ENCODE data around the gene MYO5B.
"Not testable (repeated sequence)": the region's sequence is repeated elsewhere in the genome, so short reads cannot be mapped to it uniquely, and the experiment has no call there.

MYO5B gene

DNA sequence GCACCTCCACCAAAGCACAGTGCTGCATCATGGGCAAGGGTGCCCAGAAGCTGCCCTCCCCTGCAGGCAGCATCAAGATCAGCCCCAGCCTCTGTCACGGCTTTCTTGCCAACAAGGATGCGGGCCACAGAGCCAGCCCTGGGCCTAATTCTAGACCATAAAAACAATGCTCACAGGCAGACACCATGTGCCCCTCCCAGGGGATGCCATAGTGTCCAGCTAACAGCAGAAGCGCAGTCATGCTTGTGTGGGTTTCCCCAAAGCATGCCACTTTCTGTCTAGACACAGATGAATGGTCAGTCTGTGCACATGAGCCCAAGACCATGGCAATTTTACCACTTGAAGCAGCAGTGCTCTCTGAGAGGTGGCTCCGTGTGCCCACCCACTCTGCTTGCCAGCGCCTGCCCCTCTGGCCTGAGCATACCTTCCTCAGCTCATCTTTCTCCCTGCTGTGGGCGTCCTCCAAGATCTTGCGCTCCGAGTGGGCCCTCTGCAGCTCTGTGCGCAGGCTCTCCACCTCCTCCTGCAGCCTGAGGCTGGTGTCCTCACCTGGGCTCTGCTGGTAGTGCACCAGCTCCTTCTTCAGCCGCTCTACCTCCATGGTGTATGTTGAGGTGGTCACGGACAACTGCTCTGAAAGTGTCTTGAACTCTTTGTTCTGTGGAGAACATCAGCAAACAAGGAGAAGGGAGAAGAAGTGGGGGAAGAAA is 300.3 kb downstream of the MYO5B start:
- no peak overlapping the region for H3K27ac ChIP-seq (ENCODE audit: low read depth, low read length)
- H3K9me3 ChIP-seq (ENCODE audit: control insufficient read depth, insufficient read depth, low read length), result no peaks in the 10 kb centered on the region
- H3K4me3 ChIP-seq (ENCODE audit: low read length), result no peak overlapping the region
- H3K4me1 ChIP-seq (ENCODE audit: control insufficient read depth, low read length), result no peaks in the 10 kb centered on the region
- H3K9me2 ChIP-seq (replicated peaks; ENCODE audit: control insufficient read depth, low read length), result no peaks in the 10 kb centered on the region
- no peaks in the 10 kb centered on the region for H3F3A ChIP-seq (ENCODE audit: control insufficient read depth, insufficient read depth)
- no peak for TF ChIP-seq EZH2phosphoT487 (IDR thresholded peaks at IDR 0.05; ENCODE audit: borderline replicate concordance, low read length)
- TF ChIP-seq, protein P1, sequence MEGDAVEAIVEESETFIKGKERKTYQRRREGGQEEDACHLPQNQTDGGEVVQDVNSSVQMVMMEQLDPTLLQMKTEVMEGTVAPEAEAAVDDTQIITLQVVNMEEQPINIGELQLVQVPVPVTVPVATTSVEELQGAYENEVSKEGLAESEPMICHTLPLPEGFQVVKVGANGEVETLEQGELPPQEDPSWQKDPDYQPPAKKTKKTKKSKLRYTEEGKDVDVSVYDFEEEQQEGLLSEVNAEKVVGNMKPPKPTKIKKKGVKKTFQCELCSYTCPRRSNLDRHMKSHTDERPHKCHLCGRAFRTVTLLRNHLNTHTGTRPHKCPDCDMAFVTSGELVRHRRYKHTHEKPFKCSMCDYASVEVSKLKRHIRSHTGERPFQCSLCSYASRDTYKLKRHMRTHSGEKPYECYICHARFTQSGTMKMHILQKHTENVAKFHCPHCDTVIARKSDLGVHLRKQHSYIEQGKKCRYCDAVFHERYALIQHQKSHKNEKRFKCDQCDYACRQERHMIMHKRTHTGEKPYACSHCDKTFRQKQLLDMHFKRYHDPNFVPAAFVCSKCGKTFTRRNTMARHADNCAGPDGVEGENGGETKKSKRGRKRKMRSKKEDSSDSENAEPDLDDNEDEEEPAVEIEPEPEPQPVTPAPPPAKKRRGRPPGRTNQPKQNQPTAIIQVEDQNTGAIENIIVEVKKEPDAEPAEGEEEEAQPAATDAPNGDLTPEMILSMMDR (IDR thresholded peaks at IDR 0.05; ENCODE audit: low read depth, low read length, poor library complexity, severe bottlenecking), result no peak
- no peaks in the 10 kb centered on the region for H3K36me3 ChIP-seq (ENCODE audit: control insufficient read depth, low read length)
- H3K4me2 ChIP-seq (ENCODE audit: low read length), result no peak overlapping the region
- no peaks in the 10 kb centered on the region for H3K79me2 ChIP-seq (ENCODE audit: control insufficient read depth, low read length)
- no peaks in the 10 kb centered on the region for H4K20me1 ChIP-seq (ENCODE audit: control insufficient read depth, insufficient read depth, low read depth, low read length)
- no peaks in the 10 kb centered on the region for H3K27me3 ChIP-seq (ENCODE audit: control insufficient read depth, low read length)

DNA sequence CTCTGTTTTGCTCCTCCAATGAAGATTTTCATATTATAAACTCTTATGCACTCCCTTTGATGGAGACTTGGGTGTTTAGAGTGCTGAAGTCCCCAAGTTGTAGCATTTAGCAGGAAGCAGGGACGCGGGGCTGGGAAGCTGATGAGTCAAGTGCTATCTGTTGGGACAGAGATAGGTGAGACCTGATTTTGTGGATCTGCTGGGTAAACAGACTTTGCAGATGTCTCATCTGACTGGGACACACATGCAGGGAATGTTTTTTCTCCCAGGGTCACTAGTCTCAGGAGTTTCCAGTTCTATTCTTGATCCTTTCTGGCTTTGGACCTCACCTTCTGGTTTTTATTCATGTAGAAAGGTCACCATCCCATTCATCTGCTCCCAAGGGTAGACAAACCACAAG is 301.9 kb downstream of the MYO5B start:
- H3K9me3 ChIP-seq (ENCODE audit: control insufficient read depth, insufficient read depth, low read length), result no peaks in the 10 kb centered on the region
- H3F3A ChIP-seq (ENCODE audit: control insufficient read depth, insufficient read depth), result no peaks in the 10 kb centered on the region
- H3K4me1 ChIP-seq (ENCODE audit: control insufficient read depth, low read length), result no peaks in the 10 kb centered on the region
- no peaks in the 10 kb centered on the region for H4K20me1 ChIP-seq (ENCODE audit: control insufficient read depth, insufficient read depth, low read depth, low read length)
- no peaks in the 10 kb centered on the region for H3K9me2 ChIP-seq (replicated peaks; ENCODE audit: control insufficient read depth, low read length)
- no peak overlapping the region for H3K4me3 ChIP-seq (ENCODE audit: low read length)
- H3K27me3 ChIP-seq (ENCODE audit: control insufficient read depth, low read length), result no peaks in the 10 kb centered on the region
- H3K79me2 ChIP-seq (ENCODE audit: control insufficient read depth, low read length), result no peaks in the 10 kb centered on the region
- H3K36me3 ChIP-seq (ENCODE audit: control insufficient read depth, low read length), result no peaks in the 10 kb centered on the region
- TF ChIP-seq EZH2phosphoT487 (IDR thresholded peaks at IDR 0.05; ENCODE audit: borderline replicate concordance, low read length), result no peak
- TF ChIP-seq, protein P1 (IDR thresholded peaks at IDR 0.05; ENCODE audit: low read depth, low read length, poor library complexity, severe bottlenecking), result no peak
- H3K4me2 ChIP-seq (ENCODE audit: low read length), result no peak overlapping the region
- H3K27ac ChIP-seq (ENCODE audit: low read depth, low read length), result no peak overlapping the region

DNA sequence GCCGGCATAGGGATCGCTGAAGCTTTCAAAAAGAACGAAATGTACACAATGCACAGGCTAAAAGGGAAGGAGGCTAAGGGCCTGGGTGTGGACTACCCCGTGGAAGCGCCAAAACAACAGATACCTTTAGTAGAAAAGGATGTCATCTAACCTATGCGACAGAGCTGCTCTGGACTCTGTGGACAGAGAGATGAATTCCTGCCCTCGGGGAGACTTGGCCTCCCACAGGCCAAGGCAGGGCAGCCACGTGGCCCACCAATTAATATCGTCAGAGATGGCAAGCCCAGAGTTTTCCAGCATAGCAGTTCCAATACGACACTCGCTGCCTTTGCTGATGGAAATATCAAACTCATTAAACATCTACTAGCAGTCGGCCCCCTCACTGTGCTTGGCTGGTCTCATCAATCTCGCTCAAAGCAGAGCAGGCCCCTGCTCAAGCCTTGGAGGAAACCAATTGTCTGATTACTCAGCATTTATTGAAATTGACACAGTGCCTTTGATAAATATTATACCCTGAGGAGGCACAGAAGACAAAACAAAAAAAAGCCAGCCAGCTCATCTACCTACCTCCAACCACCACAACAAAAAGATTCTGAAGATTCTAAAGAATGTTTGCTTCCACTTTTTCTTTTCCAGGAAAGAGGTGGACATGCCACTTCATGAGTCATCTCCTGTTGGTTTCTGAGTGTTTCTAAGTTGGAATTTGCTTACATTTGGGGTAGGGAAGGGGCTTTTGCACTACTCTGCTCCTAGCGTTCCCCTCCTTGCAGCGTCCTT is 302.6 kb downstream of the MYO5B start:
- Histone ChIP-seq H3K4me2 (ENCODE audit: low read length) (no peak overlapping the region), H3K4me3 (ENCODE audit: low read length) (no peak overlapping the region)

DNA sequence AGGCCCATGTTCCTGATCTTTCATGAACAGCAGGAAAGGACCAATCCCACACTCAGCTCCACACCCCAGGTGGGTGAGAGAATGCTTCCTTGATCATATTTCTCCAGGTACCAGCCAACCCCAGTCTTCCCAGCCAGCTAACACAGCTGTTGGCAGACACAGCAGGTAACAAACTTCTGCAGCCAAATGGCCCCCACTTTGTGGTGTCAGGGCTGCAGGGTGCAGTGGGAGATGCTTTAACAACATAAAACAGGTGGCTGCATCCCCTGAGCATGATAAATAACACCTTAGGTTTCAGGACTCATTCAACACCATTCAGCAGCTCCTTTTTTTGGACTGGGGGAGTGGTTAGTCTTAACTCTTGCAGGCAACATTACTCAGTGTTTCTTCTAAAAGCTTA is 304.9 kb downstream of the MYO5B start:
- Histone ChIP-seq H3F3A (ENCODE audit: control insufficient read depth, insufficient read depth) (no peaks in the 10 kb centered on the region), H3K9me2 (replicated peaks; ENCODE audit: control insufficient read depth, low read length) (no peaks in the 10 kb centered on the region), H3K4me2 (ENCODE audit: low read length) (no peak overlapping the region), H3K4me1 (ENCODE audit: control insufficient read depth, low read length) (no peaks in the 10 kb centered on the region), H3K9me3 (ENCODE audit: control insufficient read depth, insufficient read depth, low read length) (no peaks in the 10 kb centered on the region), H3K36me3 (ENCODE audit: control insufficient read depth, low read length) (no peaks in the 10 kb centered on the region), H3K79me2 (ENCODE audit: control insufficient read depth, low read length) (no peaks in the 10 kb centered on the region), H4K20me1 (ENCODE audit: control insufficient read depth, insufficient read depth, low read depth, low read length) (no peaks in the 10 kb centered on the region), H3K27ac (ENCODE audit: low read depth, low read length) (no peak overlapping the region), H3K4me3 (ENCODE audit: low read length) (no peak overlapping the region), H3K27me3 (ENCODE audit: control insufficient read depth, low read length) (no peaks in the 10 kb centered on the region)
- TF ChIP-seq EZH2phosphoT487 (IDR thresholded peaks at IDR 0.05; ENCODE audit: borderline replicate concordance, low read length), result no peak
- TF ChIP-seq, protein P1 (IDR thresholded peaks at IDR 0.05; ENCODE audit: low read depth, low read length, poor library complexity, severe bottlenecking), result no peak

More for the DNA sequence above, 302.6 kb downstream of the MYO5B start:
- H3F3A ChIP-seq (ENCODE audit: control insufficient read depth, insufficient read depth), result no peaks in the 10 kb centered on the region
- H3K4me1 ChIP-seq (ENCODE audit: control insufficient read depth, low read length), result no peaks in the 10 kb centered on the region
- no peaks in the 10 kb centered on the region for H3K27me3 ChIP-seq (ENCODE audit: control insufficient read depth, low read length)
- no peaks in the 10 kb centered on the region for H3K36me3 ChIP-seq (ENCODE audit: control insufficient read depth, low read length)
- H3K9me3 ChIP-seq (ENCODE audit: control insufficient read depth, insufficient read depth, low read length), result no peaks in the 10 kb centered on the region
- H3K9me2 ChIP-seq (replicated peaks; ENCODE audit: control insufficient read depth, low read length), result no peaks in the 10 kb centered on the region
- no peak overlapping the region for H3K27ac ChIP-seq (ENCODE audit: low read depth, low read length)
- TF ChIP-seq EZH2phosphoT487 (IDR thresholded peaks at IDR 0.05; ENCODE audit: borderline replicate concordance, low read length), result no peak
- H3K79me2 ChIP-seq (ENCODE audit: control insufficient read depth, low read length), result no peaks in the 10 kb centered on the region
- H4K20me1 ChIP-seq (ENCODE audit: control insufficient read depth, insufficient read depth, low read depth, low read length), result no peaks in the 10 kb centered on the region

DNA sequence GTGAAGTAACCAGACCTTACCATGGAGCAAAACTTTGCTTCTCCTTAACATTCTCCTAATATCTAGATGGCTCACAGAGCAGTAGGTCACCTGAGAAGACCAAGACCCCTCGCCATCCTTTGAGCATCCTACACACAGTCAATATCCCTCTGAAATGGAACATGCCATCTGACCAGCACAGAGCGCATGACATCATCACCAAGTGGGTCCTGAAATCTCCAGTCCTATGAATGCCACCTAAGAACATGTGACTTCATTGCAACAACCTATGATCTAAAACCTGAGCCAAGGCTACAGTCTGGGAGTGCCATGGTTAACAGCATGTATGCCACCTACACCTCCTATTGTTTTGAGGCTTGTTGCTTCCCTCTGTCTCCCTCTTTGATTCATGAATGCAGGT is 305.4 kb downstream of the MYO5B start:
- not testable (repeated sequence) for H3K4me2 ChIP-seq (ENCODE audit: low read length); H3K4me3 ChIP-seq (ENCODE audit: low read length); H3K27ac ChIP-seq (ENCODE audit: low read depth, low read length); H3K36me3 ChIP-seq (ENCODE audit: control insufficient read depth, low read length); H3F3A ChIP-seq (ENCODE audit: control insufficient read depth, insufficient read depth); H3K4me1 ChIP-seq (ENCODE audit: control insufficient read depth, low read length); H3K79me2 ChIP-seq (ENCODE audit: control insufficient read depth, low read length); H3K27me3 ChIP-seq (ENCODE audit: control insufficient read depth, low read length); H4K20me1 ChIP-seq (ENCODE audit: control insufficient read depth, insufficient read depth, low read depth, low read length); H3K9me3 ChIP-seq (ENCODE audit: control insufficient read depth, insufficient read depth, low read length); H3K9me2 ChIP-seq (replicated peaks; ENCODE audit: control insufficient read depth, low read length)

All from DOHH2 (cell line).